Common myeloid progenitor, CD34-positive (primary cell): ENCODE measurements around the gene SERBP1.
"Not testable (repeated sequence)": the region's sequence is repeated elsewhere in the genome, so short reads cannot be mapped to it uniquely, and the experiment has no call there.

Experiments used
- CTCF ChIA-PET: fragments of 350-600 bp; sonication (Branson Sonifier 250); formaldehyde crosslinking; loops from one replicate; lab custom pipeline; 2021; ENCODE audit warnings: antibody characterized with exemption; lab: Charles Lee
- POLR2A ChIA-PET: fragments of 350-600 bp; sonication (Branson Sonifier 250); formaldehyde crosslinking; loops from one replicate; lab custom pipeline; 2021; ENCODE audit warnings: antibody characterized with exemption; lab: Charles Lee
- DNase-seq, 3 donors: peaks; one replicate each; pipeline versions ENCODE4 v3.0.0 to v3.0.0-alpha.2; 2013
- H3K27ac ChIP-seq, 2 experiments: 1 replicate in 1 of 2; 2 replicates in 1 of 2; pipeline ENCODE4 v1.7.0; 2013; ENCODE audit warnings: inconsistent platforms in 2 of 2, low read length in 2 of 2, mild to moderate bottlenecking in 2 of 2, low read depth in 1 of 2, moderate library complexity in 1 of 2; ENCODE audit not compliant: severe bottlenecking in 2 of 2, insufficient read depth in 1 of 2, poor library complexity in 1 of 2
- H3K27me3 ChIP-seq, 5 experiments: replicated peaks in 2 of 5; 1 replicate in 3 of 5; 2 replicates in 2 of 5; pipeline versions ENCODE4 v1.6.1 to v1.7.0; 2013; ENCODE audit warnings: low read length in 4 of 5, mild to moderate bottlenecking in 2 of 5, moderate library complexity in 2 of 5, inconsistent platforms in 1 of 5; ENCODE audit not compliant: insufficient read depth in 5 of 5, control insufficient read depth in 4 of 5
- H3K36me3 ChIP-seq, 4 experiments: 1 replicate in 2 of 4; 2 replicates in 2 of 4; pipeline versions ENCODE4 v1.6.1 to v1.7.0; 2013; ENCODE audit warnings: low read length in 3 of 4, control low read depth in 1 of 4, mild to moderate bottlenecking in 1 of 4; ENCODE audit not compliant: control insufficient read depth in 4 of 4, insufficient read depth in 4 of 4
- H3K4me1 ChIP-seq, 4 experiments: 1 replicate in 3 of 4; 2 replicates in 1 of 4; pipeline versions ENCODE4 v1.6.1 to v1.7.1; 2013; ENCODE audit warnings: low read length in 3 of 4, mild to moderate bottlenecking in 3 of 4, control low read depth in 1 of 4, inconsistent platforms in 1 of 4, moderate library complexity in 1 of 4; ENCODE audit not compliant: control insufficient read depth in 4 of 4, insufficient read depth in 4 of 4; ENCODE audit errors: control extremely low read depth in 1 of 4
- H3K4me3 ChIP-seq, 7 experiments: 1 replicate in 4 of 7; 2 replicates in 3 of 7; pipeline versions ENCODE4 v1.5.1 to v1.7.0; 2013; ENCODE audit warnings: mild to moderate bottlenecking in 7 of 7, low read length in 6 of 7, moderate library complexity in 6 of 7, inconsistent platforms in 2 of 7, low read depth in 2 of 7, control low read depth in 1 of 7; ENCODE audit not compliant: insufficient read depth in 4 of 7, control insufficient read depth in 1 of 7; ENCODE audit errors: extremely low read depth in 1 of 7
- H3K9me3 ChIP-seq, 5 experiments: 1 replicate in 4 of 5; 2 replicates in 1 of 5; pipeline versions ENCODE4 v1.6.1 to v1.7.1; 2013; ENCODE audit warnings: low read length in 4 of 5, mild to moderate bottlenecking in 2 of 5, inconsistent platforms in 1 of 5, low read depth in 1 of 5, moderate library complexity in 1 of 5; ENCODE audit not compliant: control insufficient read depth in 4 of 5, insufficient read depth in 2 of 5; ENCODE audit errors: control extremely low read depth in 1 of 5
- WGBS: methylation state at CpG from one replicate; pipeline ENCODE4 v1.1.5; 2013; ENCODE audit not compliant: insufficient coverage; 5-methylcytosine and 5-hydroxymethylcytosine counted together

Gene SERBP1

GRCh38 chr1:67429011-67429527 lies 1.1 kb downstream of the SERBP1 start:
- ChIA-PET CTCF (interaction anchor here (0.7 to 1.6 kb wide), 8 partner anchors 9 to 69 kb away, joined by 3 to 7 read pairs (median 3); no protein-coding TSS in a partner anchor), POLR2A (no interaction called here)
- Histone ChIP-seq H3K27ac (peak overlapping the region; percentile 80 to 91), H3K4me1 (peaks cover 23 to 53% (median 32%) of the 10 kb centered on the region in 4 experiments), H3K4me3 (peak overlapping the region; percentile 79 to 98 (median 95)), H3K9me3 (no peaks in the 10 kb centered on the region), H3K27me3 (no peaks in the 10 kb centered on the region), H3K36me3 (peaks cover under 1 to 41% (median 16%) of the 10 kb centered on the region in 4 experiments)
- peak in 2 of 3 donors; percentile 26 to 40 for DNase-seq
- WGBS, result 0% methylated on average over 22 of the region's 25 CpGs

GRCh38 chr1:67427947-67428346 lies 2.3 kb downstream of the SERBP1 start:
- CTCF ChIA-PET, result interaction anchor here (0.7 to 1.5 kb wide), 5 partner anchors 10 to 72 kb away, joined by 3 to 6 read pairs (median 3); no protein-coding TSS in a partner anchor
- no peak for DNase-seq
- WGBS, result 0% methylated on average over 1 of the region's 3 CpGs
- H3K9me3 ChIP-seq, result no peaks in the 10 kb centered on the region
- H3K4me1 ChIP-seq, result peaks cover 19 to 42% (median 23%) of the 10 kb centered on the region in 4 experiments
- H3K4me3 ChIP-seq, result peak overlapping the region in 6 of 7 experiments; percentile 90 to 98 (median 96)
- H3K27ac ChIP-seq, result peak overlapping the region; percentile 80 to 91
- POLR2A ChIA-PET, result no interaction called here
- peaks cover 12 to 52% (median 23%) of the 10 kb centered on the region in 4 experiments for H3K36me3 ChIP-seq
- no peaks in the 10 kb centered on the region for H3K27me3 ChIP-seq

- H3K9me3 ChIP-seq, result no peaks in the 10 kb centered on the region
- no peaks in the 10 kb centered on the region for H3K27me3 ChIP-seq
- H3K27ac ChIP-seq, result peak overlapping the region in 1 of 2 experiments; percentile 91
- peaks cover 13 to 57% (median 27%) of the 10 kb centered on the region in 4 experiments for H3K36me3 ChIP-seq
- POLR2A ChIA-PET, result no interaction called here
- H3K4me1 ChIP-seq, result peaks cover 19 to 41% (median 22%) of the 10 kb centered on the region in 4 experiments
- CTCF ChIA-PET, result interaction anchor here (0.7 to 1.5 kb wide), 2 partner anchors 67 to 73 kb away, joined by 3 to 6 read pairs; no protein-coding TSS in a partner anchor
- WGBS, result 20% methylated on average over 2 of the region's 2 CpGs
- peak overlapping the region in 6 of 7 experiments; percentile 90 to 98 (median 96) for H3K4me3 ChIP-seq
- no peak for DNase-seq
These were observed 2.7 kb downstream of the SERBP1 start for GRCh38 chr1:67427465-67427864.

DNA sequence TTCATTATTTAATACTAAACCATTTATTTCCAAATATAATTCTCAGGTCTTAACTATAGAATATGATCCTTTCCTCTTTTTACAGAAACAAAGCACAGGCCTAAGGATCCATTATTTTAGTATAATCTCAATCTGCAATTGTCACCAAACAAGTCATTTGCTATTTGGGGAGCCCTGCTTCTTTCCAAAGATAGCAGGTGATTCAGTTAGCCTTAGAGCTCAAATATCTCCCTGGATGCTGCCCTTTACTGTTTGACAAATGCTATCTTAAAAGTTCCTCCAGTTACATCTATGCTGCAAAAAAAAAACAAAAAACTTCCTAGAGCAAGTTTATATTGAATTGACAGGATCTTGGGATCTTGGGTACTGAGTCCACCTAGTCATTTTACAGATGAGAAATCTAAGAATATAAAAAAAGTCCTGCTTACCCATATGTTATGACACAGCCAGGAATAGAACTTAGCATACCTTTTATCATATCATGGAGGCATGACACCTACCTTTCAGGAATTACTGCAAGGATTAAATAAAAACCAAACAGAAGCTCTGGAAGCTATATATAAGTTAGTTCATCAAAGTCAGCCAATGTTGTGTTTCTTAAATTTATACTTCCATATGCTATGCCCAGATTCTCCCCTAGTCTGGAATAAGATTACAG lies 9.2 kb downstream of the SERBP1 start:
- no peak for DNase-seq
- H3K27ac ChIP-seq, result peak overlapping the region in 1 of 2 experiments; percentile 23
- no peaks in the 10 kb centered on the region for H3K27me3 ChIP-seq
- no peaks in the 10 kb centered on the region for H3K9me3 ChIP-seq
- no peak overlapping the region for H3K4me3 ChIP-seq
- ChIA-PET CTCF (no interaction called here), POLR2A (no interaction called here)
- peaks cover 36 to 94% (median 65%) of the 10 kb centered on the region in 4 experiments for H3K36me3 ChIP-seq
- no peaks in the 10 kb centered on the region for H3K4me1 ChIP-seq

- Histone ChIP-seq H3K4me1 (no peaks in the 10 kb centered on the region), H3K9me3 (no peaks in the 10 kb centered on the region), H3K4me3 (no peak overlapping the region), H3K27ac (peak overlapping the region in 1 of 2 experiments; percentile 17), H3K27me3 (no peaks in the 10 kb centered on the region), H3K36me3 (peaks cover 40 to 95% (median 67%) of the 10 kb centered on the region in 4 experiments)
- CTCF ChIA-PET, result interaction anchor here (0.9 to 1.6 kb wide), 4 partner anchors 10 to 205 kb away, joined by 3 to 7 read pairs (median 4); no protein-coding TSS in a partner anchor
- WGBS, result 67% methylated on average over 3 of the region's 6 CpGs
- no peak for DNase-seq
- POLR2A ChIA-PET, result no interaction called here
These were observed 11.2 kb downstream of the SERBP1 start for GRCh38 chr1:67418839-67419586.

DNA sequence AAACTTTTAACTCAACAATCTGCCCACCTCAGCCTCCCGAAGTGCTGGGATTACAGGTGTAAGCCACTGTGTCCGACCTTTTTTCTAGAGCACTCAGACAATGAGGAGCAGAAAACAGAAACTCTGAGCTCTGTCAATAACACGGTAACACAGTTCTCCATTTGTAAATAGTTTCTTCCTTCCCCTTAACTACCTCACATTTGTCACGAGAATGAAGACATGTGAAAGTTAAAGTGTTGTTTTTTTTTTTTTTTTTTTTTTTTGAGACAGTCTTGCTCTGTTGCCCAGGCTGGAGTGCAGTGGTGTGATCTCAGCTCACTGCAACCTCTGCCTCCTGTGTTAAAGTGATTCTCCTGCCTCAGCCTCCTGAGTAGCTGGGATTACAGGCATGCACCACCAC lies 12.5 kb downstream of the SERBP1 start:
- H3K27ac ChIP-seq, DNase-seq, H3K9me3 ChIP-seq, H3K27me3 ChIP-seq, POLR2A ChIA-PET, H3K4me3 ChIP-seq, H3K4me1 ChIP-seq: not testable (repeated sequence)
- H3K36me3 ChIP-seq, result peaks cover 36 to 93% (median 62%) of the 10 kb centered on the region in 4 experiments
- CTCF ChIA-PET, result interaction anchor here (0.6 kb wide), 1 partner anchor 11 kb away, joined by 3 read pairs; no protein-coding TSS in a partner anchor
- WGBS, result 96% methylated on average over 2 of the region's 4 CpGs
